ENCODE data around the gene ACKR2. TPM values are rescaled to one million over a fixed set of nuclear protein-coding genes. Genes with fewer than 3 reads are reported as not detected.
A peak's percentile ranks its signal among the peaks of the same experiment; 100 is the strongest.

ACKR2 gene
- total and polyA plus RNA-seq, 7 experiments from 2014 or later = 0.45 to 1.1 (median 0.65) TPM; not detected in 2

DNA sequence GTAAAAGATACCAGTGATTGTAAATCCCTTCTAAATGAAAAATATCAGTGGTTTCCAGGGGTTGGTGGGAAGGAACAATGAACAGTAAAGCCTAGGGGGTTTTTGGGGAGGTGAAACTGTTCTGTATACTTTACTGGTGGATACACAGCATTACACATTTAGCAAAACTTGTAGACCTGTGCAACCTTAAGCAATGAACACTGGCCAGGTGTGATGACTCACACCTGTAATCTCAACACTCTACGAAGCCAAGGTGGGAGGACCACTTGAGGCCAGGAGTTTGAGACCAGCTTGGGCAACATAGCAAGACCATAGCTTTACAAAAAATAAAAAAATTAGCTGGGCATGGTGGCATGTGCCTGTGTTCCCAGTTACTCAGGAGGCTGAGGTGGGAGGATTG is 38.0 kb upstream of the ACKR2 start:
- Mint-ChIP-seq H3K27ac (peak overlapping the region in 2 of 9 donors; percentile 14 to 68), H3K36me3 (no peaks in the 10 kb centered on the region), H3K4me1 (peaks cover 9 to 13% (median 12%) of the 10 kb centered on the region in 7 donors), H3K9me3 (peaks cover 0 to 6% (median 0%) of the 10 kb centered on the region in 11 donors), H3K27me3 (peaks cover 0 to 25% (median 0%) of the 10 kb centered on the region in 5 donors), H3K4me3 (peak overlapping the region in 4 of 10 donors; percentile 7 to 91 (median 80))
- Histone ChIP-seq H3K4me1 (ENCODE audit: control insufficient read depth in 2 of 2, insufficient read depth in 2 of 2, low read length in 2 of 2) (peaks cover 5 to 6% of the 10 kb centered on the region in 2 donors), H3K27me3 (ENCODE audit: control insufficient read depth in 2 of 2, insufficient read depth in 2 of 2, low read length in 2 of 2) (no peaks in the 10 kb centered on the region), H3K9me3 (ENCODE audit: control insufficient read depth in 2 of 3, low read length in 3 of 3) (no peaks in the 10 kb centered on the region), H3K27ac (ENCODE audit: low read depth, low read length) (no peak overlapping the region), H3K36me3 (ENCODE audit: control insufficient read depth in 2 of 3, insufficient read depth in 3 of 3, low read length in 3 of 3) (no peaks in the 10 kb centered on the region), H3K4me3 (ENCODE audit: low read length) (no peak overlapping the region)
- DNase-seq (no peak), ATAC-seq (no peak)
- POLR2A ChIA-PET = no interaction called here
- CTCF ChIA-PET = no interaction called here
- intact Hi-C loops (cut with micrococcal nuclease) = no loop called here

DNA sequence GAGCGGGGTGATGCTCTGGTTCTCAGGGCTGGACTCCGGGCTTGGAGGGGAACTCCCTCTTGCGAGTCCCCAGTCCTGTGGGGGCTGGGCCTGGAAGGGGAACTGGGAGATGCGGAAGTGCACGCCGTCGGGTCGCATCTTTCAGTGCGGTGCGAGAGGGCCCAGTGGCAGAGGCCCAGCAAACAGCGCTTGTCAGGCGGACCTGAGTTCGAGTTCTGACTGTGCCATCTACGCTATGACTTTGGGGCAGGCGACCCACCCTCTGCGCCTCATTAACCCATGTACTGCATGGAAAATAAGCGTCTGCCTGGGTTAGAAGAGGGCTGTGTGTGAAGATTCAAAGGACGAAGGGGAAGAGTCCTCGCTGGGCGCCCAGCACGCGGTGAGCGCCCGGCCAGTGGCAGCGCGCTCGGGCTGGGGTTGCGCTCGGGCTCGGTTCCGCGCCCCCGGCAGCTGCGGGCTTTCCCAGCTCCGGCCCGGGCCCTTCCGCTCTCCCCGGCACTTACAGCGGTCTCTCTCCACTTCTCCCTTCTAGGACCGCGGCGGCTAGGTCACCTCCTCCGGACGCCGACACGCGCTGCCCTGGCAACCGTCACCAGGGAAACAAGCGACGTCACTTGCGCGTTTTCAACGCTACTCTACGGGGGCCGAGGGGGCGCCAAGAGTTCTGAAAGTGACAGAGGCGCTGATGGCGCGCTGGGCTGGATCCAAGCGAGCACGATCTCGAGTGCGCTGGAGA is 36.4 kb upstream of the ACKR2 start, which contains the start of gene CCDC13:
CCDC13 (minus strand) TSS at position 584 of the 739 bp plus-strand sequence. CDS start 14,908 bp downstream, outside the sequence.
- Histone ChIP-seq H3K9me3 (ENCODE audit: control insufficient read depth in 2 of 3, low read length in 3 of 3) (no peaks in the 10 kb centered on the region), H3K27me3 (ENCODE audit: control insufficient read depth in 2 of 2, insufficient read depth in 2 of 2, low read length in 2 of 2) (no peaks in the 10 kb centered on the region), H3K27ac (ENCODE audit: low read depth, low read length) (no peak within 1 kb of the TSS), H3K4me3 (ENCODE audit: low read length) (peak within 1 kb of the TSS; percentile 70), H3K4me1 (ENCODE audit: control insufficient read depth in 2 of 2, insufficient read depth in 2 of 2, low read length in 2 of 2) (peaks cover 5 to 6% of the 10 kb centered on the region in 2 donors), H3K36me3 (ENCODE audit: control insufficient read depth in 2 of 3, insufficient read depth in 3 of 3, low read length in 3 of 3) (no peaks in the 10 kb centered on the region)
- ChIA-PET CTCF (no interaction called here), POLR2A (no interaction called here)
- Mint-ChIP-seq H3K27me3 (peaks cover 0 to 16% (median 0%) of the 10 kb centered on the region in 5 donors), H3K27ac (peak within 1 kb of the TSS in 8 of 9 donors; percentile 13 to 93 (median 87)), H3K4me3 (peak within 1 kb of the TSS; percentile 84 to 93 (median 90)), H3K9me3 (peaks cover 0 to 6% (median 0%) of the 10 kb centered on the region in 11 donors), H3K4me1 (peaks cover 9 to 13% (median 12%) of the 10 kb centered on the region in 7 donors), H3K36me3 (peaks cover 0 to 3% (median 0%) of the 10 kb centered on the region in 5 donors)
- intact Hi-C loops (cut with micrococcal nuclease) = loop anchor here (1.0 to 2.0 kb wide), 4 partner anchors 31 to 173 kb away; partner anchors contain the start of genes HIGD1A (in 2 of the 2) and NKTR (in 1 of the 2)
- peak; percentile 91 for ATAC-seq
- peak; percentile 72 to 88 (median 75) for DNase-seq

DNA sequence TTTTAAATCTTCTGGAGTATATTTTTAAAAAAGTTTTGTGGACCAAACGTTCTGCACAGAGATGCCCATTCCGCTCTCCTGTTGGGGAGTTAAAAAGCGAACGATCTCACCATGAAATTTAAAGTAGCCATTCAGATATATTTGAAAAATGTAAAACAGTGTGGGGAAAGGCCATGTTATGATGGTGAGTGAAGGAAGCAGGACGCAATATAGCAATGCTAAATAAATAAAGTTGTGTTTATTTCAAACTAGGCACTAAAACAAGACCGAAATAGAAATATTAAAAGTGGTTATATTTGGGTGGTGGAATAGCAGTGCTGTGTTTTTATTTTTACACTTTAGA is 35.9 kb upstream of the ACKR2 start:
- no peaks in the 10 kb centered on the region for H3K27me3 ChIP-seq (ENCODE audit: control insufficient read depth in 2 of 2, insufficient read depth in 2 of 2, low read length in 2 of 2)
- intact Hi-C loops (cut with micrococcal nuclease) = loop anchor here (1.0 to 2.0 kb wide), 4 partner anchors 31 to 173 kb away; partner anchors contain the start of genes HIGD1A (in 2 of the 2) and NKTR (in 1 of the 2)
- Mint-ChIP-seq H3K4me3 (peak overlapping the region; percentile 84 to 93 (median 90)), H3K9me3 (peaks cover 0 to 6% (median 0%) of the 10 kb centered on the region in 11 donors), H3K4me1 (peaks cover 9 to 13% (median 12%) of the 10 kb centered on the region in 7 donors), H3K27ac (peak overlapping the region in 8 of 9 donors; percentile 13 to 93 (median 87)), H3K36me3 (peaks cover 0 to 3% (median 0%) of the 10 kb centered on the region in 5 donors), H3K27me3 (peaks cover 0 to 16% (median 0%) of the 10 kb centered on the region in 5 donors)
- CTCF ChIA-PET = no interaction called here
- peak; percentile 2 for ATAC-seq
- POLR2A ChIA-PET = no interaction called here
- no peak for DNase-seq
- H3K36me3 ChIP-seq (ENCODE audit: control insufficient read depth in 2 of 3, insufficient read depth in 3 of 3, low read length in 3 of 3) = no peaks in the 10 kb centered on the region
- peaks cover 5 to 6% of the 10 kb centered on the region in 2 donors for H3K4me1 ChIP-seq (ENCODE audit: control insufficient read depth in 2 of 2, insufficient read depth in 2 of 2, low read length in 2 of 2)
- H3K27ac ChIP-seq (ENCODE audit: low read depth, low read length) = no peak overlapping the region
- no peaks in the 10 kb centered on the region for H3K9me3 ChIP-seq (ENCODE audit: control insufficient read depth in 2 of 3, low read length in 3 of 3)
- H3K4me3 ChIP-seq (ENCODE audit: low read length) = peak overlapping the region; percentile 70

DNA sequence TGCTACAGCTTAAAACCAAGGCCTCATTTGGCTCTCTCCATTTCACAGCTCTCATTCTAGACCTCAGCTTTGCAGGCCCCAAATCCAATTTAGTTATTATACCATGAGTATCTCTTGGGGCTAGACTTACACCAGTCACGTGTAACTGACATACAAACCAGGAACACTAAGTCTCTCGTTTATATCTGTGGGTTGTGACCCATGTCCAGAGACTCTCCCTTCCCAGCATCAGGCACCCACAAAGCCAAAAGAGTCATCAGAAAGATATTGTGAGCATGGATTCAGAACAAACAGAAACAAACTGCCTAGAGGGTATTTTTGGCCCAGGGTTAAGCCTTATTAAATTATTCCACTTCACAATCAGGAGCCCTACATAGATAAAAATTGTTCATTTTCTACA is 30.6 kb upstream of the ACKR2 start:
- POLR2A ChIA-PET = no interaction called here
- Mint-ChIP-seq H3K27ac (no peak overlapping the region), H3K36me3 (peaks cover 0 to 11% (median 5%) of the 10 kb centered on the region in 5 donors), H3K9me3 (no peaks in the 10 kb centered on the region), H3K4me3 (no peak overlapping the region), H3K27me3 (no peaks in the 10 kb centered on the region), H3K4me1 (peaks cover 0 to 5% (median under 1%) of the 10 kb centered on the region in 7 donors)
- no peak overlapping the region for H3K4me3 ChIP-seq (ENCODE audit: low read length)
- CTCF ChIA-PET = interaction anchor here (0.7 to 3.2 kb wide), 7 partner anchors 21 to 104 kb away, joined by 3 to 17 read pairs (median 4); no protein-coding TSS in a partner anchor
- no peak for DNase-seq
- H3K36me3 ChIP-seq (ENCODE audit: control insufficient read depth in 2 of 3, insufficient read depth in 3 of 3, low read length in 3 of 3) = no peaks in the 10 kb centered on the region
- no peak for ATAC-seq
- no peaks in the 10 kb centered on the region for H3K9me3 ChIP-seq (ENCODE audit: control insufficient read depth in 2 of 3, low read length in 3 of 3)
- intact Hi-C loops (cut with micrococcal nuclease) = no loop called here
- H3K4me1 ChIP-seq (ENCODE audit: control insufficient read depth in 2 of 2, insufficient read depth in 2 of 2, low read length in 2 of 2) = peaks cover 0 to under 1% of the 10 kb centered on the region in 2 donors
- H3K27ac ChIP-seq (ENCODE audit: low read depth, low read length) = no peak overlapping the region
- no peaks in the 10 kb centered on the region for H3K27me3 ChIP-seq (ENCODE audit: control insufficient read depth in 2 of 2, insufficient read depth in 2 of 2, low read length in 2 of 2)

DNA sequence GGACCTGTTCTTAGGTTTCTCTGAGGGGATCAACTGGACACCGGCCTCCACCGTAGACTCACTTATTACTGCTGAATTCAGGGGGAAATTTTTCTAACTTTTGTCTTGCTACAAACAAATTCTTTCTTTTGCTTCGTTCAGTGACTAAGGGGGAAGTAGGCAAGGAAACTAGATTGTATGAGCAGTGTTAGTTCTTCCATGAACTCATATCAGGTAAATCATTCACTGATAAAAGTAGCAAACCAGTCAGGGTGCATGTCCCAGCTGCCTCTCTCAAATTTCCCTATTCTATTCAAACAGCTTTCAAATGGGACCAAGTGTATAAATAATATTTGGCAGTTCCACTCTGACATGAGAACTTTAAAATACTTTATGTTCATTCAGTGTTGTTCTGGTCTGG is 28.8 kb upstream of the ACKR2 start:
- peaks cover 0 to 12% (median 5%) of the 10 kb centered on the region in 5 donors for H3K36me3 Mint-ChIP-seq
- H3K27me3 Mint-ChIP-seq = no peaks in the 10 kb centered on the region
- Histone ChIP-seq H3K9me3 (ENCODE audit: control insufficient read depth in 2 of 3, low read length in 3 of 3) (no peaks in the 10 kb centered on the region), H3K36me3 (ENCODE audit: control insufficient read depth in 2 of 3, insufficient read depth in 3 of 3, low read length in 3 of 3) (peaks cover 0 to 1% (median 0%) of the 10 kb centered on the region in 3 experiments), H3K27ac (ENCODE audit: low read depth, low read length) (no peak overlapping the region), H3K4me1 (ENCODE audit: control insufficient read depth in 2 of 2, insufficient read depth in 2 of 2, low read length in 2 of 2) (no peaks in the 10 kb centered on the region), H3K4me3 (ENCODE audit: low read length) (no peak overlapping the region), H3K27me3 (ENCODE audit: control insufficient read depth in 2 of 2, insufficient read depth in 2 of 2, low read length in 2 of 2) (no peaks in the 10 kb centered on the region)
- no peaks in the 10 kb centered on the region for H3K9me3 Mint-ChIP-seq
- ChIA-PET CTCF (interaction anchor here (0.7 to 3.2 kb wide), 11 partner anchors 23 to 267 kb away, joined by 3 to 17 read pairs (median 3); no protein-coding TSS in a partner anchor), POLR2A (no interaction called here)
- ATAC-seq (no peak), DNase-seq (no peak)
- H3K27ac Mint-ChIP-seq = peak overlapping the region in 1 of 9 donors; percentile 5
- peaks cover 0 to 5% (median 0%) of the 10 kb centered on the region in 7 donors for H3K4me1 Mint-ChIP-seq
- no peak overlapping the region for H3K4me3 Mint-ChIP-seq
- intact Hi-C loops (cut with micrococcal nuclease) = loop anchor here in 1 of 2 donors (1.0 to 10.0 kb wide), 5 partner anchors 24 to 1418 kb away; partner anchors contain the start of gene HIGD1A

DNA sequence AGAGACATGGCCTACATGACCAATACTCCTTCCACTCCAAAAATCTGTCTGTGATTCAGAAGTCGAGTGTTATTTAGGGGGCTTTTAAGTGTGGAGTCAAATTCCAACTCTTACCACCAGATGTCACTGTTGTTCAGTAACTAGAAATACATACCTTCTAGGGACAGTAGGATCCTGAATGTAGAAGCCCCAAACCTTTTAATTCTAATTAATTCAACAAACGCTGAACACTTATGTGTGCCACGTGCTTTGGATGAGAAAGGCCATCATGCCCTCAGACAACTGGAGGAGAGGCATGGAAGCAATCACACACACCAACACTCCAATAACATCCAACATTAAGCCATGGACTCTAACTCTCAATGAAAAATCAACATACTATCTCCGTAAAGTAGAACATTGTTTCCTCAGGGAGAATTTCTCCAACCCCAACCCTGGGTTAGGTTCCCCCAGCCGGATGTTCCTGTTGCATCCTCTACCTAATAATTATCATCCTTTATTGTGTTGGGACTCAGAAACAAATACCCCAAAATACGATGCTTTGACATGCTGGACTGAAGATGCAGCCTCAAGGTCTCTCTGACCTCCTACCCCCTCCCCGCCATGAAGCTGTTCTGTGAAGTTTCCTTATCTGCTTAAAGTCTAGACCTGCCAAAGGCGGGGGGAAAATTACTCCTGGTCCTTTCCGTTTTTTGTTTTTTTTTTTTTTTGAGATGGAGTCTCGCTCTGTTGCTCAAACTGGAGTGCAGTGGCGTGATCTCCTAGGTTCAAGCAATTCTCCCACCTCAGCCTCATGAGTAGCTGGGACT is 28.1 kb upstream of the ACKR2 start:
- peaks cover 0 to 4% (median 0%) of the 10 kb centered on the region in 3 experiments for H3K36me3 ChIP-seq (ENCODE audit: control insufficient read depth in 2 of 3, insufficient read depth in 3 of 3, low read length in 3 of 3)
- H3K4me1 ChIP-seq (ENCODE audit: control insufficient read depth in 2 of 2, insufficient read depth in 2 of 2, low read length in 2 of 2) = no peaks in the 10 kb centered on the region
- ChIA-PET POLR2A (no interaction called here), CTCF (interaction anchor here (0.8 to 3.2 kb wide), 7 partner anchors 15 to 160 kb away, joined by 3 to 17 read pairs (median 5); no protein-coding TSS in a partner anchor)
- no peaks in the 10 kb centered on the region for H3K27me3 ChIP-seq (ENCODE audit: control insufficient read depth in 2 of 2, insufficient read depth in 2 of 2, low read length in 2 of 2)
- no peaks in the 10 kb centered on the region for H3K9me3 Mint-ChIP-seq
- no peaks in the 10 kb centered on the region for H3K27me3 Mint-ChIP-seq
- H3K27ac ChIP-seq (ENCODE audit: low read depth, low read length) = no peak overlapping the region
- H3K9me3 ChIP-seq (ENCODE audit: control insufficient read depth in 2 of 3, low read length in 3 of 3) = no peaks in the 10 kb centered on the region
- H3K36me3 Mint-ChIP-seq = peaks cover 0 to 18% (median 5%) of the 10 kb centered on the region in 5 donors
- H3K4me3 Mint-ChIP-seq = no peak overlapping the region
- no peak overlapping the region for H3K4me3 ChIP-seq (ENCODE audit: low read length)
- DNase-seq = peak in 7 of 9 donors; percentile 41 to 67 (median 54)
- peak overlapping the region in 2 of 9 donors; percentile 14 for H3K27ac Mint-ChIP-seq
- H3K4me1 Mint-ChIP-seq = peaks cover 0 to 5% (median 0%) of the 10 kb centered on the region in 7 donors
- ATAC-seq = peak; percentile 87
- intact Hi-C loops (cut with micrococcal nuclease) = loop anchor here (1.0 to 10.0 kb wide), 7 partner anchors 24 to 1418 kb away; partner anchors contain the start of gene HIGD1A (in 1 of the 2)
